Measurements from ENCODE around the gene TBKBP1. TPM values are rescaled to one million over a fixed set of nuclear protein-coding genes. Genes with fewer than 3 reads are reported as not detected.

The TBKBP1 gene
- total RNA-seq = 1 to 10 TPM; 2.6 to 3.0 TPM

- peaks cover 35% of the 10 kb centered on the region for H3K4me1 Mint-ChIP-seq
- DNase-seq (peak; percentile 57), ATAC-seq (peak; percentile 38)
- peaks cover 9% of the 10 kb centered on the region for H3K27me3 Mint-ChIP-seq
- CTCF ChIA-PET = interaction anchor here (0.9 to 4.3 kb wide), 7 partner anchors 17 to 148 kb away, joined by 3 to 18 read pairs (median 6); partner anchors contain the start of genes SCRN2 and TBX21
- no peaks in the 10 kb centered on the region for H3K36me3 Mint-ChIP-seq
- no peaks in the 10 kb centered on the region for H3K9me3 Mint-ChIP-seq (ENCODE audit: low read depth)
- peak within 1 kb of the TSS; percentile 75 for H3K4me3 Mint-ChIP-seq
- H3K27ac Mint-ChIP-seq = peak within 1 kb of the TSS; percentile 22
Observed at GRCh38 chr17:47693731-47694580, at the start of gene TBKBP1. TSS of gene TBKBP1 (plus strand) at chr17:47694161. CDS start at chr17:47696113, 1,952 bp downstream.

GRCh38 chr17:47644324-47644723 lies 49.6 kb upstream of the TBKBP1 start:
- ATAC-seq = no peak
- Mint-ChIP-seq H3K36me3 (peaks cover 2% of the 10 kb centered on the region), H3K27me3 (no peaks in the 10 kb centered on the region), H3K4me1 (peaks cover 12% of the 10 kb centered on the region), H3K27ac (no peak overlapping the region), H3K9me3 (ENCODE audit: low read depth) (no peaks in the 10 kb centered on the region), H3K4me3 (no peak overlapping the region)
- no peak for DNase-seq
- CTCF ChIA-PET = interaction anchor here (0.9 to 1.7 kb wide), 2 partner anchors 28 to 89 kb away, joined by 4 to 9 read pairs; partner anchors contain the start of gene TBX21

GRCh38 chr17:47649153-47649971 lies 44.6 kb upstream of the TBKBP1 start, which contains the start of gene KPNB1:
TSS of gene KPNB1 (plus strand) at chr17:47649919. CDS start at chr17:47650245, 326 bp downstream.
- Mint-ChIP-seq H3K4me3 (peak within 1 kb of the TSS; percentile 99), H3K27ac (peak within 1 kb of the TSS; percentile 100), H3K4me1 (peaks cover 38% of the 10 kb centered on the region), H3K9me3 (ENCODE audit: low read depth) (no peaks in the 10 kb centered on the region), H3K36me3 (peaks cover 33% of the 10 kb centered on the region), H3K27me3 (no peaks in the 10 kb centered on the region)
- CTCF ChIA-PET = interaction anchor here (0.7 to 8.6 kb wide), 15 partner anchors 9 to 444 kb away, joined by 3 to 75 read pairs (median 4); partner anchors contain the start of gene SCRN2
- peak; percentile 87 for ATAC-seq
- DNase-seq = peak; percentile 100

GRCh38 chr17:47649972-47650524 lies 43.9 kb upstream of the TBKBP1 start:
- H3K27ac Mint-ChIP-seq = peak overlapping the region; percentile 100
- H3K4me3 Mint-ChIP-seq = peak overlapping the region; percentile 99
- peak; percentile 77 for DNase-seq
- H3K9me3 Mint-ChIP-seq (ENCODE audit: low read depth) = no peaks in the 10 kb centered on the region
- H3K4me1 Mint-ChIP-seq = peaks cover 45% of the 10 kb centered on the region
- ATAC-seq = peak; percentile 5
- peaks cover 39% of the 10 kb centered on the region for H3K36me3 Mint-ChIP-seq
- CTCF ChIA-PET = interaction anchor here (0.9 to 8.6 kb wide), 15 partner anchors 8 to 445 kb away, joined by 3 to 75 read pairs (median 4); partner anchors contain the start of gene SCRN2
- H3K27me3 Mint-ChIP-seq = no peaks in the 10 kb centered on the region

- peaks cover 53% of the 10 kb centered on the region for H3K4me1 Mint-ChIP-seq
- no peaks in the 10 kb centered on the region for H3K27me3 Mint-ChIP-seq
Observed at GRCh38 chr17:47650525-47651522, 43.1 kb upstream of the TBKBP1 start.

GRCh38 chr17:47651704-47652103 lies 42.3 kb upstream of the TBKBP1 start:
- DNase-seq (no peak), ATAC-seq (no peak)
- H3K4me1 Mint-ChIP-seq = peaks cover 59% of the 10 kb centered on the region
- H3K4me3 Mint-ChIP-seq = peak overlapping the region; percentile 99
- peak overlapping the region; percentile 26 for H3K27ac Mint-ChIP-seq
- CTCF ChIA-PET = interaction anchor here (0.8 to 8.6 kb wide), 6 partner anchors 12 to 295 kb away, joined by 3 to 75 read pairs (median 4); no protein-coding TSS in a partner anchor
- H3K9me3 Mint-ChIP-seq (ENCODE audit: low read depth) = no peaks in the 10 kb centered on the region
- no peaks in the 10 kb centered on the region for H3K27me3 Mint-ChIP-seq
- H3K36me3 Mint-ChIP-seq = peaks cover 53% of the 10 kb centered on the region

More at GRCh38 chr17:47650525-47651522, 43.1 kb upstream of the TBKBP1 start:
- CTCF ChIA-PET = interaction anchor here (0.8 to 8.6 kb wide), 12 partner anchors 8 to 296 kb away, joined by 3 to 75 read pairs (median 6); partner anchors contain the start of gene SCRN2
- ATAC-seq = peak; percentile 54
- Mint-ChIP-seq H3K4me3 (peak overlapping the region; percentile 99), H3K36me3 (peaks cover 46% of the 10 kb centered on the region), H3K9me3 (ENCODE audit: low read depth) (no peaks in the 10 kb centered on the region), H3K27ac (peak overlapping the region; percentile 80)
- peak; percentile 96 for DNase-seq

GRCh38 chr17:47652570-47652969 lies 41.4 kb upstream of the TBKBP1 start:
- H3K27me3 Mint-ChIP-seq = no peaks in the 10 kb centered on the region
- H3K9me3 Mint-ChIP-seq (ENCODE audit: low read depth) = no peaks in the 10 kb centered on the region
- CTCF ChIA-PET = interaction anchor here (8.6 kb wide), 1 partner anchor 11 kb away, joined by 75 read pairs; no protein-coding TSS in a partner anchor
- no peak for DNase-seq
- H3K36me3 Mint-ChIP-seq = peaks cover 61% of the 10 kb centered on the region
- H3K4me3 Mint-ChIP-seq = peak overlapping the region; percentile 60
- ATAC-seq = no peak
- peak overlapping the region; percentile 39 for H3K27ac Mint-ChIP-seq
- H3K4me1 Mint-ChIP-seq = peaks cover 64% of the 10 kb centered on the region

- no peak for DNase-seq
- H3K27ac Mint-ChIP-seq = peak overlapping the region; percentile 2
- CTCF ChIA-PET = interaction anchor here (0.7 to 8.6 kb wide), 2 partner anchors 11 to 1377 kb away, joined by 3 to 75 read pairs; no protein-coding TSS in a partner anchor
- H3K36me3 Mint-ChIP-seq = peaks cover 66% of the 10 kb centered on the region
- ATAC-seq = no peak
- H3K9me3 Mint-ChIP-seq (ENCODE audit: low read depth) = no peaks in the 10 kb centered on the region
- H3K27me3 Mint-ChIP-seq = no peaks in the 10 kb centered on the region
- peak overlapping the region; percentile 41 for H3K4me3 Mint-ChIP-seq
- H3K4me1 Mint-ChIP-seq = peaks cover 63% of the 10 kb centered on the region
Observed at GRCh38 chr17:47653442-47653841, 40.5 kb upstream of the TBKBP1 start.

- no peaks in the 10 kb centered on the region for H3K9me3 Mint-ChIP-seq (ENCODE audit: low read depth)
- peaks cover 72% of the 10 kb centered on the region for H3K36me3 Mint-ChIP-seq
- peak overlapping the region; percentile 53 for H3K27ac Mint-ChIP-seq
- H3K27me3 Mint-ChIP-seq = no peaks in the 10 kb centered on the region
- no peak for ATAC-seq
- DNase-seq = no peak
- CTCF ChIA-PET = interaction anchor here (1.6 to 8.6 kb wide), 2 partner anchors 9 to 78 kb away, joined by 5 to 75 read pairs; partner anchors contain the start of gene TBX21
- peaks cover 68% of the 10 kb centered on the region for H3K4me1 Mint-ChIP-seq
- H3K4me3 Mint-ChIP-seq = peak overlapping the region; percentile 2
Observed at GRCh38 chr17:47654991-47655390, 39.0 kb upstream of the TBKBP1 start.

- peaks cover 62% of the 10 kb centered on the region for H3K4me1 Mint-ChIP-seq
- peak overlapping the region; percentile 77 for H3K4me3 Mint-ChIP-seq
- ATAC-seq (peak; percentile 88), DNase-seq (no peak)
- CTCF ChIA-PET = interaction anchor here (1.4 to 3.4 kb wide), 2 partner anchors 10 to 130 kb away, joined by 3 to 15 read pairs; partner anchors contain the start of gene KPNB1
- H3K36me3 Mint-ChIP-seq = peaks cover 72% of the 10 kb centered on the region
- no peaks in the 10 kb centered on the region for H3K27me3 Mint-ChIP-seq
- peak overlapping the region; percentile 92 for H3K27ac Mint-ChIP-seq
- no peaks in the 10 kb centered on the region for H3K9me3 Mint-ChIP-seq (ENCODE audit: low read depth)
Observed at GRCh38 chr17:47660064-47660492, 33.9 kb upstream of the TBKBP1 start.

- DNase-seq = peak; percentile 76
- H3K27me3 Mint-ChIP-seq = no peaks in the 10 kb centered on the region
- CTCF ChIA-PET = interaction anchor here (0.7 to 6.3 kb wide), 21 partner anchors 8 to 158 kb away, joined by 3 to 75 read pairs (median 4); partner anchors contain the start of genes KPNB1, OSBPL7 and TBX21
- ATAC-seq = peak; percentile 61
- peak overlapping the region; percentile 72 for H3K27ac Mint-ChIP-seq
- no peaks in the 10 kb centered on the region for H3K9me3 Mint-ChIP-seq (ENCODE audit: low read depth)
- H3K36me3 Mint-ChIP-seq = peaks cover 69% of the 10 kb centered on the region
- no peak overlapping the region for H3K4me3 Mint-ChIP-seq
- peaks cover 51% of the 10 kb centered on the region for H3K4me1 Mint-ChIP-seq
Observed at GRCh38 chr17:47663912-47664623, 29.9 kb upstream of the TBKBP1 start.
